H9 (cell line): ENCODE data around the gene RIPPLY3. TPM values are rescaled to one million over a fixed set of nuclear protein-coding genes. Genes with fewer than 3 reads are reported as not detected.

Source experiments
- DNase-seq: peaks from one replicate; pipeline ENCODE4 v3.0.0-alpha.2; 2017
- H2AFZ ChIP-seq: one replicate; pipeline ENCODE4 v1.6.1; 2013; ENCODE audit warnings: mild to moderate bottlenecking, low read length, control low read depth, moderate library complexity
- H2AK5ac ChIP-seq: 2 replicates; pipeline ENCODE4 v1.6.1; 2013; ENCODE audit warnings: low read length, control low read depth, mixed read lengths; ENCODE audit not compliant: insufficient read length
- H2BK120ac ChIP-seq: one replicate; pipeline ENCODE4 v1.6.1; 2013; ENCODE audit warnings: low read depth, mild to moderate bottlenecking, low read length, control low read depth, inconsistent platforms; ENCODE audit not compliant: poor library complexity, severe bottlenecking
- H2BK12ac ChIP-seq: 2 replicates; pipeline ENCODE4 v1.6.1; 2013; ENCODE audit warnings: low read length, control low read depth, mixed read lengths, low read depth; ENCODE audit not compliant: insufficient read length
- H2BK15ac ChIP-seq: 2 replicates; pipeline ENCODE4 v1.6.1; 2013; ENCODE audit warnings: low read depth, low read length, control low read depth
- H2BK20ac ChIP-seq: one replicate; pipeline ENCODE4 v1.6.1; 2013; ENCODE audit warnings: low read depth, mild to moderate bottlenecking, low read length, control low read depth, inconsistent platforms; ENCODE audit not compliant: poor library complexity, severe bottlenecking
- H2BK5ac ChIP-seq: 2 replicates; pipeline ENCODE4 v1.6.1; 2013; ENCODE audit warnings: low read length, control low read depth, mixed read lengths; ENCODE audit not compliant: insufficient read length
- H3K14ac ChIP-seq: 2 replicates; pipeline ENCODE4 v1.6.1; 2013; ENCODE audit warnings: low read length, control low read depth; ENCODE audit not compliant: insufficient read depth
- H3K18ac ChIP-seq: 2 replicates; pipeline ENCODE4 v1.6.1; 2013; ENCODE audit warnings: low read depth, mild to moderate bottlenecking, mixed read lengths, low read length, control low read depth; ENCODE audit not compliant: insufficient read length
- H3K23ac ChIP-seq: 2 replicates; pipeline ENCODE4 v1.6.1; 2013; ENCODE audit warnings: low read length, control low read depth, mixed read lengths, low read depth; ENCODE audit not compliant: insufficient read length
- H3K23me2 ChIP-seq: 2 replicates; pipeline ENCODE4 v1.6.1; 2013; ENCODE audit warnings: low read depth, mild to moderate bottlenecking, mixed read lengths, low read length, control low read depth; ENCODE audit not compliant: insufficient read length, poor library complexity, severe bottlenecking
- H3K27ac ChIP-seq: 2 replicates; pipeline ENCODE4 v1.5.1; 2013; ENCODE audit warnings: low read length, control low read depth, mixed read lengths, low read depth; ENCODE audit not compliant: insufficient read length
- H3K27me3 ChIP-seq: 2 replicates; pipeline ENCODE4 v1.6.1; 2013; ENCODE audit warnings: low read length, control low read depth, inconsistent platforms; ENCODE audit not compliant: insufficient read depth
- H3K4ac ChIP-seq: 2 replicates; pipeline ENCODE4 v1.6.1; 2013; ENCODE audit warnings: low read depth, mild to moderate bottlenecking, control low read depth, inconsistent platforms, low read length, moderate library complexity
- H3K4me1 ChIP-seq: 2 replicates; pipeline ENCODE4 v1.6.1; 2013; ENCODE audit warnings: low read length, control low read depth, inconsistent platforms; ENCODE audit not compliant: insufficient read depth
- H3K4me2 ChIP-seq: 2 replicates; pipeline ENCODE4 v1.6.1; 2013; ENCODE audit warnings: low read length, control low read depth, mixed read lengths; ENCODE audit not compliant: insufficient read length, insufficient read depth
- H3K56ac ChIP-seq: 2 replicates; pipeline ENCODE4 v1.6.1; 2013; ENCODE audit warnings: low read depth, mild to moderate bottlenecking, mixed read lengths, low read length, control low read depth; ENCODE audit not compliant: insufficient read length
- H3K79me1 ChIP-seq: 2 replicates; pipeline ENCODE4 v1.6.1; 2013; ENCODE audit warnings: low read depth, mild to moderate bottlenecking, moderate library complexity, low read length, control low read depth, inconsistent platforms; ENCODE audit not compliant: insufficient read depth, poor library complexity, severe bottlenecking
- H3K79me2 ChIP-seq: 2 replicates; pipeline ENCODE4 v1.6.1; 2013; ENCODE audit warnings: low read length, control low read depth, inconsistent platforms; ENCODE audit not compliant: insufficient read depth
- H3K9ac ChIP-seq: 2 replicates; pipeline ENCODE4 v1.6.1; 2013; ENCODE audit warnings: low read length, control low read depth, mixed read lengths; ENCODE audit not compliant: insufficient read length; ENCODE audit errors: extremely low read depth
- H3K9me3 ChIP-seq: one replicate; pipeline ENCODE4 v1.6.1; 2013; ENCODE audit warnings: low read depth, low read length, inconsistent platforms; ENCODE audit not compliant: control insufficient read depth
- H3T11ph ChIP-seq: one replicate; pipeline ENCODE4 v1.6.1; 2013; ENCODE audit warnings: mild to moderate bottlenecking, low read length, control low read depth, inconsistent platforms
- H4K20me1 ChIP-seq: one replicate; pipeline ENCODE4 v1.6.1; 2013; ENCODE audit not compliant: control insufficient read depth, insufficient read length, insufficient read depth
- H4K5ac ChIP-seq: 2 replicates; pipeline ENCODE4 v1.6.1; 2013; ENCODE audit warnings: low read depth, mild to moderate bottlenecking, mixed read lengths, low read length, control low read depth; ENCODE audit not compliant: insufficient read length
- H4K8ac ChIP-seq: replicated peaks from 2 replicates; pipeline ENCODE4 v1.6.1; 2013; ENCODE audit warnings: low read length, control low read depth, mixed read lengths, low read depth; ENCODE audit not compliant: insufficient read length
- H4K91ac ChIP-seq: 2 replicates; pipeline ENCODE4 v1.6.1; 2013; ENCODE audit warnings: low read depth, mild to moderate bottlenecking, moderate library complexity, mixed read lengths, low read length, control low read depth; ENCODE audit not compliant: insufficient read length
- H3K27ac Mint-ChIP-seq, 3 experiments: 2 replicates in 2 of 3; 3 replicates in 1 of 3; pipeline ENCODE4 v1.8.0; 2020 to 2021; ENCODE audit warnings: mixed read lengths in 3 of 3, mild to moderate bottlenecking in 1 of 3, moderate library complexity in 1 of 3
- H3K27me3 Mint-ChIP-seq: 2 replicates; pipeline ENCODE4 v1.8.0; 2021; ENCODE audit warnings: low read depth, mild to moderate bottlenecking, moderate library complexity, mixed read lengths
- H3K36me3 Mint-ChIP-seq, 3 experiments: 2 replicates in 2 of 3; 3 replicates in 1 of 3; pipeline ENCODE4 v1.8.0; 2020 to 2021; ENCODE audit warnings: low read depth in 3 of 3, mixed read lengths in 3 of 3; ENCODE audit not compliant: insufficient read depth in 1 of 3
- H3K4me1 Mint-ChIP-seq, 2 experiments: 2 replicates each; pipeline ENCODE4 v1.8.0; 2020; ENCODE audit warnings: mixed read lengths in 2 of 2
- H3K4me3 Mint-ChIP-seq, 2 experiments: 2 replicates in 1 of 2; 3 replicates in 1 of 2; pipeline ENCODE4 v1.8.0; 2020 to 2021; ENCODE audit warnings: mild to moderate bottlenecking in 2 of 2, mixed read lengths in 2 of 2, moderate library complexity in 1 of 2
- H3K9me3 Mint-ChIP-seq, 2 experiments: 2 replicates in 1 of 2; 3 replicates in 1 of 2; pipeline ENCODE4 v1.8.0; 2020; ENCODE audit warnings: mild to moderate bottlenecking in 2 of 2, mixed read lengths in 2 of 2, moderate library complexity in 1 of 2
- CTCF ChIP-seq: fragments of 200-600 bp; sonication (generic); conservative IDR thresholded peaks from 3 replicates; pipeline ENCODE4 v1.8.0; 2021; ENCODE audit warnings: antibody characterized with exemption, mild to moderate bottlenecking
- WGBS: extraction: QIAGEN DNeasy Blood & Tissue Kit; methylation state at CpG from one replicate; pipeline ENCODE4 v1.1.7; 2013; ENCODE audit warnings: missing lambda C conversion rate, low lambda C conversion rate, mixed read lengths; ENCODE audit not compliant: insufficient read length; ENCODE audit errors: extremely low coverage; 5-methylcytosine and 5-hydroxymethylcytosine counted together
- total RNA-seq: library from RNA; stranded (reverse); gene quantifications from 2 replicates; pipeline ENCODE4 v1.2.1, GENCODE V29; 2021

Gene RIPPLY3
- total RNA-seq, 1 experiment from 2014 or later = 1.9 TPM

- H3K36me3 Mint-ChIP-seq = peaks cover 0 to 13% (median 0%) of the 10 kb centered on the region in 3 experiments; a peak in 4 of 7 replicates
- Histone ChIP-seq H3K14ac (no peak overlapping the region), H2AK5ac (no peak overlapping the region), H2AFZ (no peak overlapping the region), H2BK120ac (no peak overlapping the region), H3K79me2 (no peaks in the 10 kb centered on the region), H2BK12ac (no peak overlapping the region), H3K4me2 (no peak overlapping the region), H3K18ac (no peak overlapping the region), H3K27ac (no peak overlapping the region), H3K56ac (no peak overlapping the region), H3K23ac (no peak overlapping the region), H3K79me1 (no peaks in the 10 kb centered on the region), H2BK20ac (no peak overlapping the region), H4K20me1 (no peaks in the 10 kb centered on the region), H3K4me1 (peaks cover 3% of the 10 kb centered on the region; the same call in 1 of the 2 replicates), H3K9ac (no peak overlapping the region), H4K8ac (no peak overlapping the region), H3K4ac (no peak overlapping the region), H3K9me3 (no peaks in the 10 kb centered on the region), H4K91ac (no peak overlapping the region), H2BK5ac (no peak overlapping the region), H3K23me2 (no peaks in the 10 kb centered on the region), H3T11ph (no peak overlapping the region), H3K27me3 (no peaks in the 10 kb centered on the region; the same call in 1 of the 2 replicates), H2BK15ac (no peak overlapping the region), H4K5ac (no peak overlapping the region)
- H3K27ac Mint-ChIP-seq = no peak overlapping the region
- H3K9me3 Mint-ChIP-seq = peaks cover 7 to 8% of the 10 kb centered on the region in 2 experiments; a peak in 3 of 5 replicates
- WGBS = no CpG with 5 or more reads among the region's 2 CpGs
- no peak overlapping the region for H3K4me3 Mint-ChIP-seq
- peaks cover 25 to 29% of the 10 kb centered on the region in 2 experiments for H3K4me1 Mint-ChIP-seq
- DNase-seq = no peak
- no peak for TF ChIP-seq CTCF
- peaks cover 48% of the 10 kb centered on the region for H3K27me3 Mint-ChIP-seq
These were observed 48.9 kb downstream of the RIPPLY3 start for GRCh38 chr21:37055271-37055855.
